Calu3 (cell line): ENCODE measurements around the gene PSME4. TPM values are rescaled to one million over a fixed set of nuclear protein-coding genes. Genes with fewer than 3 reads are reported as not detected.

Experiments
- BruUV-seq: library from RNA; stranded (reverse); fragments of 400-500 nt; replicated peaks from 2 replicates; lab custom pipeline; 2021; lab: Mats Ljungman, UMichigan
- CTCF ChIA-PET: fragments of 300-600 bp; sonication (Branson Sonifier 250); formaldehyde crosslinking; loops from one replicate; lab custom pipeline; 2022; ENCODE audit warnings: antibody characterized with exemption; lab: Charles Lee
- DNase-seq: peaks from one replicate; pipeline ENCODE4 v3.0.0; 2022
- H3K27ac Mint-ChIP-seq: one replicate; pipeline ENCODE4 v1.8.0; 2022; ENCODE audit warnings: mixed read lengths; ENCODE audit not compliant: unreplicated experiment
- H3K27me3 Mint-ChIP-seq: one replicate; pipeline ENCODE4 v1.8.0; 2022; ENCODE audit warnings: mixed read lengths; ENCODE audit not compliant: unreplicated experiment
- H3K36me3 Mint-ChIP-seq: one replicate; pipeline ENCODE4 v1.8.0; 2022; ENCODE audit warnings: mild to moderate bottlenecking, moderate library complexity, mixed read lengths; ENCODE audit not compliant: insufficient read depth, unreplicated experiment
- H3K4me1 Mint-ChIP-seq: one replicate; pipeline ENCODE4 v1.8.0; 2022; ENCODE audit warnings: mild to moderate bottlenecking, low read depth, mixed read lengths; ENCODE audit not compliant: unreplicated experiment
- H3K4me3 Mint-ChIP-seq: one replicate; pipeline ENCODE4 v1.8.0; 2022; ENCODE audit warnings: mild to moderate bottlenecking, low read depth, moderate library complexity, mixed read lengths; ENCODE audit not compliant: unreplicated experiment
- H3K9me3 Mint-ChIP-seq: one replicate; pipeline ENCODE4 v1.8.0; 2022; ENCODE audit warnings: low read depth, mixed read lengths; ENCODE audit not compliant: unreplicated experiment
- intact Hi-C: fragments of 100-400 bp; cut with micrococcal nuclease; formaldehyde crosslinking; loops from one replicate; pipeline ENCODE4 v1.10.0; 2022; ENCODE audit not compliant: unreplicated experiment
- total RNA-seq: library from RNA; stranded (reverse); gene quantifications from 2 replicates; pipeline ENCODE4 v1.2.3, GENCODE V29; 2022
- TF ChIP-seq, protein P1 (sequence below): fragments of 200-600 bp; IDR thresholded peaks from one replicate; pipeline ENCODE4 v1.8.0; 2022; ENCODE audit warnings: antibody characterized with exemption; ENCODE audit not compliant: unreplicated experiment

PSME4 gene
- total RNA-seq, 1 experiment from 2014 or later: 58.4 TPM

DNA sequence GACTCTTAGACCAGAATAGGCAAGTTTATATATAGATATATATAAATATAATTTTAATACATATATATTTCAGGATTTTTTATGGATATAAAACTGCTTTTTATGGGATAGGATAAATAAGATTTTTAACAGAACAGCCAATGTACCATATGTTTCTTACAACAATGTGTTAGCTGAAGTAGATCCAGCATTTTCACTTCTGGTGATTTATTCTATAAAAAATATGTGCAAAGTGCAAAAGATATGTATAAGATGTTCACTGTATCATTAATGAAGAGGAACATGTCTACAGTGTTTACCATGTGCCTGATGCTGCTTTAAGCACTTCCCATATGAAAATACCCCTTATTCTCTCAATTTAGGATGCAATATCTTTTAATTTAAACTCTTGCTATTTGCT, 88.8 kb downstream of the PSME4 start:
- CTCF ChIA-PET: interaction anchor here (0.6 kb wide), 1 partner anchor 59 kb away, joined by 3 read pairs; no protein-coding TSS in a partner anchor
- no peaks in the 10 kb centered on the region for H3K9me3 Mint-ChIP-seq
- intact Hi-C loops: no loop called here
- no peak overlapping the region for H3K27ac Mint-ChIP-seq
- DNase-seq: no peak
- peaks cover 31% of the 10 kb centered on the region for H3K36me3 Mint-ChIP-seq
- TF ChIP-seq, protein P1, sequence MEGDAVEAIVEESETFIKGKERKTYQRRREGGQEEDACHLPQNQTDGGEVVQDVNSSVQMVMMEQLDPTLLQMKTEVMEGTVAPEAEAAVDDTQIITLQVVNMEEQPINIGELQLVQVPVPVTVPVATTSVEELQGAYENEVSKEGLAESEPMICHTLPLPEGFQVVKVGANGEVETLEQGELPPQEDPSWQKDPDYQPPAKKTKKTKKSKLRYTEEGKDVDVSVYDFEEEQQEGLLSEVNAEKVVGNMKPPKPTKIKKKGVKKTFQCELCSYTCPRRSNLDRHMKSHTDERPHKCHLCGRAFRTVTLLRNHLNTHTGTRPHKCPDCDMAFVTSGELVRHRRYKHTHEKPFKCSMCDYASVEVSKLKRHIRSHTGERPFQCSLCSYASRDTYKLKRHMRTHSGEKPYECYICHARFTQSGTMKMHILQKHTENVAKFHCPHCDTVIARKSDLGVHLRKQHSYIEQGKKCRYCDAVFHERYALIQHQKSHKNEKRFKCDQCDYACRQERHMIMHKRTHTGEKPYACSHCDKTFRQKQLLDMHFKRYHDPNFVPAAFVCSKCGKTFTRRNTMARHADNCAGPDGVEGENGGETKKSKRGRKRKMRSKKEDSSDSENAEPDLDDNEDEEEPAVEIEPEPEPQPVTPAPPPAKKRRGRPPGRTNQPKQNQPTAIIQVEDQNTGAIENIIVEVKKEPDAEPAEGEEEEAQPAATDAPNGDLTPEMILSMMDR: no peak
- H3K27me3 Mint-ChIP-seq: no peaks in the 10 kb centered on the region
- no peak overlapping the region for H3K4me3 Mint-ChIP-seq
- H3K4me1 Mint-ChIP-seq: no peaks in the 10 kb centered on the region
- no TSS peak for BruUV-seq

DNA sequence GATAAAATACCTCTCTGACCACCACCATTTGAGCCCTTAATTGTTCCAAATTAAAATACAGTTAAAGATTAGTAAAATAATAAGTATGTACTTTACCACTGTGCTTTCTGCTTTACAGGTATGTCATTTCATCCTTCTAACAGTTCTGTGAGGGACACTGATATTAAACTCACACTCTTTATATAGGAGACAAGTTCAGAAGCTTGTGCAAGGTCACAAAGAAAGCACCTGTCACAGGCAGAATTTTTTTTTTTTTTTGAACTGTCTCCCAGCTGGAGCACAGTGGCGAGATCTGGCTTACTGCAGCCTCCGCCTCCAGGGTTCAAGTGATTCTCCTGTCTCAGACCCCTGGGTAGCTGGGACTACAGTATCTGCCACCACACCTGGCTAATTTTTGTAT, 89.4 kb downstream of the PSME4 start:
- no peaks in the 10 kb centered on the region for H3K9me3 Mint-ChIP-seq
- BruUV-seq: no TSS peak
- CTCF ChIA-PET: interaction anchor here (0.6 kb wide), 1 partner anchor 60 kb away, joined by 3 read pairs; no protein-coding TSS in a partner anchor
- H3K36me3 Mint-ChIP-seq: peaks cover 26% of the 10 kb centered on the region
- no peak for DNase-seq
- no peaks in the 10 kb centered on the region for H3K4me1 Mint-ChIP-seq
- H3K27ac Mint-ChIP-seq: no peak overlapping the region
- no peaks in the 10 kb centered on the region for H3K27me3 Mint-ChIP-seq
- no peak overlapping the region for H3K4me3 Mint-ChIP-seq
- intact Hi-C loops: no loop called here
- TF ChIP-seq, protein P1: no peak

DNA sequence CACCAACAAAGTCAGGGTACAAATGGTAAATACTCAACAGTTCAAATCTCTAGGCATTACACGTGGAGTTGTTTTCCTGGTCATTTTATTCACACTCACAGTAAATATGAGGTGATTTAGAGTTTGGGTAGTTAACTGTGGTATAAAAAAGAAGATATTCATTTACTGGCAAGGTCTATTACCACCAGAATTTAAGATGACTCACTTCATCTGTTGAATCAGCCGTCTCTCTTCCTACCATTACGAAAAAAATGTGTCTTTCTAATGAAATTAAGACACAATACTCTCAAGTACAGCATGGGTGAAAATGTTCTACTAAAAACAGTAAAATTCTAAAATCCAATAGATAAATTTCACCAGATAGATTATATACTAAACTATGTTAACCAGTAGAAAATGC, 90.0 kb downstream of the PSME4 start:
- BruUV-seq: no TSS peak
- no peaks in the 10 kb centered on the region for H3K9me3 Mint-ChIP-seq

DNA sequence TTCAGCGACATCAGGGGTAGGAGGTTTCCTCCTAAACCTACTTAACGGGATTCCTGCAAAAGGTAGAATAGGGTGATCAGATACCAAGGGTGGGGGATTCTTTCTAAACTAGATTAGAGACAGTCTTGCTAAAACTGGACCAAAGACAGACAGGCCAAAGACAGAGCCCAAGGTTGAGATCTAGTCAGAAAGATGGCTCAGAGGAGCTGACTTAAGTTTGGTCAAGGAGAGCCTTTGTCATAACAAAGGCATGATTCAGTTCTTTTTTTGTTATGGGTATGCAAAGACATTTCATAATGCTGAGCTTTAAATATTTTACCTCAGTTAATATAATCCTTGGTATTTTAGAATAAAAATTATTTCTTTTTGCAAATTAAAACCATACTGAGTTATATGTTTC, 93.2 kb downstream of the PSME4 start:
- no peaks in the 10 kb centered on the region for H3K9me3 Mint-ChIP-seq
- no peak overlapping the region for H3K27ac Mint-ChIP-seq
- intact Hi-C loops: no loop called here
- no peak for DNase-seq
- BruUV-seq: no TSS peak
- H3K4me1 Mint-ChIP-seq: no peaks in the 10 kb centered on the region
- H3K36me3 Mint-ChIP-seq: peaks cover 11% of the 10 kb centered on the region
- TF ChIP-seq, protein P1: no peak
- no peaks in the 10 kb centered on the region for H3K27me3 Mint-ChIP-seq
- H3K4me3 Mint-ChIP-seq: no peak overlapping the region
- CTCF ChIA-PET: no interaction called here

More for the DNA sequence above, 90.0 kb downstream of the PSME4 start:
- H3K27ac Mint-ChIP-seq: no peak overlapping the region
- no peaks in the 10 kb centered on the region for H3K27me3 Mint-ChIP-seq
- TF ChIP-seq, protein P1: no peak
- intact Hi-C loops: no loop called here
- CTCF ChIA-PET: no interaction called here
- H3K36me3 Mint-ChIP-seq: peaks cover 26% of the 10 kb centered on the region
- H3K4me1 Mint-ChIP-seq: no peaks in the 10 kb centered on the region
- no peak overlapping the region for H3K4me3 Mint-ChIP-seq
- no peak for DNase-seq
